GM21515 (cell line): Measurements from ENCODE around the gene AZIN2.

Experiments
- ATAC-seq: cut with Tn5 transposase; IDR thresholded peaks from one replicate; pipeline ENCODE4 v1.9.1; 2021; ENCODE audit not compliant: unreplicated experiment

The AZIN2 gene

GRCh38 chr1:33149453-33150190 is 68.7 kb downstream of the AZIN2 start:
- ATAC-seq: no peak

- no peak for ATAC-seq
These were observed 69.6 kb downstream of the AZIN2 start for GRCh38 chr1:33150522-33150921.

DNA sequence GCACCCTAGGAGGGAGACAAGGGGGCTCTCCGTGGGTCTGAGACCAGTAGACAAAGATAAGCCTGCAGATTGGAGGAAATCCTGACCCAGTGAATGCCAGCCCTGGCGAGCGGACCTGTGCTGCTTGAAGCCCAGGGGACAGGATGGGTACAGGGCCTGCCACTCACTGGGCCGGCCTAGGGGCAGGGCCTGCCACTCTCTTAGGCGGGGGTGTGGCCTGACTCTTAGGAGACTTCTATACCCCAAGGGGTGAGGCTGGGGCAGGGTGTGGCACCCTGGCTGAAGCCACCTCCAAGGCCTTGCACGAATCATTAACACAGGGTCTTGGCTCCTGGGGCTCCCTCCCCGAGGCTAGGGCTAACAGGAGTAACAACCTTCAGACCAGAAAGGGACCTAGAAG is 70.2 kb downstream of the AZIN2 start:
- no peak for ATAC-seq

DNA sequence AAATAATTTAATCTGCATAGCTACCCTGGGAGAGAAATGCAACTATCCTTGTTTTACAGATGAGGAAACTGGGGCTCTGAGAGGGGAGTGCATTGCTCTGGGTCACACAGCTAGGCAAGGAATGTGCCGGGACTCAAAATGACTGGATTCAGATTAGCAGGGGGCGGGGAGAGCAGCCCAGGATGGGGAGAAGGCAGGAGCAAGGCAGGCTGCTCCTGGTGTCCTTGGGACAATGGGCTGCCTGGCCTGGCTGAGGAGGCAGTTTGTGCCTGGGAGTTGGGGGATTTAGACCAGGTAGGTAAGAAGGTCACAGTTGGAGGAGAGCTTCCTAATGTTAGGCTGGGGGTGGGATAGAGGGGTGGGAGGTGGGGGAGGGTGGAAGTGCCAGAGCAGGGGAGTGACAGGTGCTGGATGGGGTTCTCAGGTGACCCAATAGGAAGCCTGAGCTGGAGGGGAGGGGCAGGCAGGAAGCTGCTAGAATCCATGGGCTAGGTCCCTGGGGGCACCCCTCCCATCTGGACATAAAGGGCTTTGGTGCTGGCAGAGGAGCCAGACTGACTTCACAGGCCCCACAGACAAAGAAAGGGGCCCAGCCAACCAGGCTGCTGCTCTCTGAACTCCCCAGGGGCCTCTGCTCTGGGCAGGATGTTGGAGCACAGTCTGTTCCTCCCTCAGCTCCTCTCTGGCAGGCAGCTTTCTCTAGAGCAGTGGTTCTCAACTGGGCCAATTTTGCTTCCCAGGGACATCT is 71.9 kb downstream of the AZIN2 start:
- ATAC-seq: no peak

GRCh38 chr1:33153650-33154049 is 72.7 kb downstream of the AZIN2 start:
- no peak for ATAC-seq

- no peak for ATAC-seq
These were observed 75.1 kb downstream of the AZIN2 start for GRCh38 chr1:33155877-33156538.

GRCh38 chr1:33157131-33157530 is 76.2 kb downstream of the AZIN2 start:
- ATAC-seq: no peak

- ATAC-seq: no peak
These were observed 77.4 kb downstream of the AZIN2 start for GRCh38 chr1:33158366-33158765.

DNA sequence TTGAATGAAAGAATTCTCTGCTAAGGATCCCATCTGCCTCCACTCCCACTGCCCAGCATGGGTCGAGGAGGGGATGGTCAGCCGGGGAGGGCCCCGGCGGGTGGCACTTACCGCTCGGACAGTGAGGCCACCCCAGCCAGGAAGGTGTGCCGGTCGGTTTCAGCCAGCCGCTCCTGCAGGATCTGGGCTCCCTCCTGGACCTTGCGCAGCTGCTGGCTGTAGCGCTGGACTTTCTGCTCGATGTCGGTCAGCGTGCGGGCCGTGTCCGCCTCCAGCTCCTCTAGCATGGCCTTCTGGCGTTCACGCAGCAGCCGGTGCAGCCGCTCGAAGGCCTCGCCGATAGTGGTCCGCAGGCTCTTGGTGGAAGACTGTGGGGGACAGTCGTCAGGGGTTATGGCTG is 78.6 kb downstream of the AZIN2 start:
- ATAC-seq: no peak

GRCh38 chr1:33161061-33161681 is 80.2 kb downstream of the AZIN2 start:
- ATAC-seq: no peak

- no peak for ATAC-seq
These were observed 81.2 kb downstream of the AZIN2 start for GRCh38 chr1:33162141-33162540.

GRCh38 chr1:33163621-33164519 is 82.9 kb downstream of the AZIN2 start:
- no peak for ATAC-seq

GRCh38 chr1:33165209-33165608 is 84.3 kb downstream of the AZIN2 start:
- no peak for ATAC-seq

DNA sequence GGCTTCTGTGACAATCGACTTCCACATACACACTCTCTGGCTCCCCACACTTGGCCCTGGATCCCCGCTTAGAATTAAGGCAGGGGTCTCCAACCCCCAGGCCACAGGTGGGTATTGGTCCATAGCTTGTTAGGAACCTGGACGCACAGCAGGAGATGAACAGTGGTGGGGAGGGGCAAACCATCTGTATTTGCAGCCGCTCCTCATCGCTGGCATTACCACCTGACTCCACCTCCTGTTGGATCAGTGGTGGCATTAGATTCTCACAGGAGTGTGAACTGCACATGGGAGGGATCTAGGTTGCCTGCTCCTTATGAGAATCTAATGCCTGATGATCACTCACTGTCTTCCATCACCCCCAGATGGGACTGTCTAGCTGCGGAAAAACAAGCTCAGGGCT is 84.9 kb downstream of the AZIN2 start:
- no peak for ATAC-seq

DNA sequence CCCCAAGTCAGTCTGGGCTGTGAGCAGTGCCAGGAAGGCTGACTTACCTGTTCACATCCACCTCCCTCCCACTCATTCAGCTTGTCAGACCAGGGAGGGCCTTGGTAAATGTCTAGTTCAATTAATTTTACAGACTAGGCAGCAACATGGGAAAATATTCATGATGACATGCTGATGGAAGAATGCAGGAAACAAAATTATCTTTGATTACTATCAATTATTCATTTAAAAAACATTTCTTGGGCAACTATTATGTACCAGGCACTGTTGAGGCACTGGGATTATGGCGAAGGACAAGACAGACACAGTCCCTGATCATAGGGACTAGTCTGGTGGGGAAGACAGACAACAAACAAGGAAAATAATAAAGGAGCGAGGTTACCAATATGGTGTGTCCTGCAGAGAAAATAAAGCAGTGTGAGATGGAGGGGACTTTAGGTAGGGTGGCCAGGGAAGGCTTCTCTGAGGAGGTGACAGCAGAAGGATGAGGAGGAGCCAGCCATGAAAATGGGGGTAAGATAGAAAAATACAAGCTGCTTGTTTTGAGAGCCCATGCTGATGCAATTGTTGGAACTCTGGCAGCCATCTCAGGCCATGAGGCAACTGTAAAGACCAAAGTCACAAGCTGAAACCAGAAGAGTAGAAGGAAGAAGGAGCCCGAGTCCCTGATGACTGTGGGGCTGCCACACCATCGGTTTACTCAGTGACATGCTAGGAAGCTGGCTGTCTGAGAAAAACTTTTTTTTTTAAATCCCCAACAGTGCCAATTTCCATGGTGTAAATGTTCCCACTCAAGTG is 86.9 kb downstream of the AZIN2 start:
- ATAC-seq: no peak

DNA sequence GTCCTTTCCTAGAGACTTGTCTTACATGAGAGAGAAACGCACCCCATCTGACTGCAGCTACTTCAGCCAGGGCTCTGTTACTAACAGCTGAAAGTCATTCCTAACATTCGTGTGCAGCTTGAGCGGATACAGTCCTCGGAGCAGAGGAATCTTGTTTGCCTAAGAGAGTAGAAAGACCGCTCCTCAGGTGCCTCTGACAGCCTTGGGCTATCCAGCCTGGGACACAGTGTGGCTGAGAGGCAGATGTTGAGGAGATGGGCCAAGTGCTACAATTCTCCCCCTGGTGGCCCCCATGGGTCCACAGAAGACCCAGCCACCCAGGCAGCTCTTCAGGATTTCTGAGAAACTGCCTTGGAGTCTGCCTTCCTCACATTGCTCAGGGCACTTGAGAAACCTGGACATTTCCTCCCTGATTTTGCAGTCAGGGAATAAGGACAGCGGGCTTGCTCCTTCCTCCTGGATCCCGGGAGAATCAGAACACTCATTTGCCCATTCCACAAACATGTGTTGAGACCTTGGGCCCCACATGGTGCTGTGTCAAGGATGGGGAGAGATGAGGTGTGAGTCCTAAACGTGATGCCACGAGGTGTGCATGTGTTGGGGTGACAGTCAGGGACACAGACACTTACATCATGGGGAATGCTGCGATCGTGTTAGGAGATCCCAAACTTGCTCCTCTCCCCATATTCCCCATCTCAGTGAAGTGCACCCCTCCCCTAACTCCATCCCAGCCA is 87.8 kb downstream of the AZIN2 start:
- ATAC-seq: no peak

DNA sequence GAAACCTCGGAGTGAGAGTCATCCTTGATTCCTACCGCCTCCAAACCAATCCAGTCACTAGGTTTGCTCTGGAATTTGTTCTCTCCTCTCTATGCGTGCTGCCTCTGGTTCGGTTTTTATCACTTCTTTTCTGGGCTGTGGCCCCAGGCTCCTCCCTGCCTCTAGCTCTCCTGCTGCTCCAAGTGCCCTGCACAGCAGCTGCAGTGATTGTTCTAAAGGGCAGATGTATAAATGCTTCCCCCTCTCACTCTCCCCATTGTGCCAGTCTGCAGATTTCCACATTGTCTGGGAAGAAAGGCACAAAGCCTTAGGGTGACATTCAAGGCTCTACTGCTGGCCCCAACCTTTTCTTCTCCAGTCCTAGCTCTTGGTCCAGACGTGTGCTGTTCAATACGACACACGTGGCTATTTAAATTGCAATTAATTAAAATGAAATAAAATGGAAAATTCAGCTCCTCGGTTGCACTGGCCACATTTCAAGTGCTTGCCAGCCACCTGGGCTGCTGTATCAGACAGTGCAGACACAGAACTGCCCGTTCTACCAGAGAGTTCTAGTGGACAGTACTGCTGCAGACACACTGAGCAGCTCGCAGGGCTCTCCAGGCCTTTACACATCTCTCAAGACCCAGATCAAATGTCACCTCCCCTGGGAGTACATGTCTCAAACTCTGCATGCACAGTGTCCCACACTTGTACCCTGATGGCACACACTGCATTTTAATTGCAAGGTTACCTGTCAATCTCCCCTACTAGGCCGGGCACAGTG is 88.5 kb downstream of the AZIN2 start:
- ATAC-seq: no peak
